OCI-LY7 (cell line): ENCODE data around the gene GPAT3. TPM values are rescaled to one million over a fixed set of nuclear protein-coding genes. Genes with fewer than 3 reads are reported as not detected.

Experiments used
- BruUV-seq: library from RNA; stranded (reverse); fragments of 400-500 nt; replicated peaks from 2 replicates; lab custom pipeline; 2021; lab: Mats Ljungman, UMichigan
- CTCF ChIA-PET: fragments of 300-600 bp; sonication (Branson Sonifier 250); formaldehyde crosslinking; loops from one replicate; lab custom pipeline; 2022; ENCODE audit warnings: antibody characterized with exemption; ENCODE audit not compliant: unreplicated experiment; lab: Charles Lee
- POLR2A ChIA-PET: fragments of 300-600 bp; sonication (Branson Sonifier 250); formaldehyde crosslinking; loops from one replicate; lab custom pipeline; 2022; ENCODE audit warnings: antibody characterized with exemption; lab: Charles Lee
- DNase-seq: peaks from one replicate; pipeline ENCODE4 v3.0.0-alpha.2; 2015; ENCODE audit warnings: low spot score
- H2AFZ ChIP-seq: fragments of 200-600 bp; sonication (generic), shearing (Covaris generic); 2 replicates; pipeline ENCODE4 v1.6.1; 2014; ENCODE audit warnings: mild to moderate bottlenecking, antibody characterized with exemption, low read length, moderate library complexity
- H3K27ac ChIP-seq: fragments of 200-600 bp; sonication (generic); 2 replicates; pipeline ENCODE4 v1.5.1; 2014; ENCODE audit warnings: mixed run types, low read depth, mild to moderate bottlenecking, moderate library complexity, low read length, inconsistent platforms; ENCODE audit not compliant: poor library complexity, severe bottlenecking
- H3K36me3 ChIP-seq: fragments of 200-600 bp; sonication (generic); 2 replicates; pipeline ENCODE4 v1.6.1; 2014; ENCODE audit warnings: mild to moderate bottlenecking, antibody characterized with exemption, low read length, moderate library complexity, mixed read lengths; ENCODE audit not compliant: insufficient read depth
- H3K4me1 ChIP-seq: fragments of 200-600 bp; sonication (generic); 2 replicates; pipeline ENCODE4 v1.5.1; 2014; ENCODE audit warnings: mild to moderate bottlenecking, low read length; ENCODE audit not compliant: insufficient read depth, poor library complexity, severe bottlenecking
- H3K4me2 ChIP-seq: fragments of 200-600 bp; sonication (generic); 2 replicates; pipeline ENCODE4 v1.6.1; 2014; ENCODE audit warnings: mild to moderate bottlenecking, low read length
- H3K4me3 ChIP-seq: fragments of 200-600 bp; sonication (generic); 2 replicates; pipeline ENCODE4 v1.5.1; 2014; ENCODE audit warnings: mild to moderate bottlenecking, low read depth, low read length; ENCODE audit not compliant: poor library complexity, severe bottlenecking
- H3K79me2 ChIP-seq: fragments of 200-600 bp; sonication (generic); 2 replicates; pipeline ENCODE4 v1.6.1; 2016; ENCODE audit warnings: low read depth, mild to moderate bottlenecking, low read length, moderate library complexity, mixed read lengths; ENCODE audit not compliant: insufficient read depth
- H3K9me2 ChIP-seq: fragments of 200-600 bp; sonication (generic); 2 replicates; pipeline ENCODE4 v1.6.1; 2016; ENCODE audit warnings: mild to moderate bottlenecking, low read length, mixed read lengths; ENCODE audit not compliant: insufficient read depth
- H3K9me3 ChIP-seq: fragments of 200-600 bp; sonication (generic); 2 replicates; pipeline ENCODE4 v1.6.1; 2014; ENCODE audit warnings: mild to moderate bottlenecking, mixed run types, low read length, mixed read lengths
- H4K20me1 ChIP-seq: fragments of 200-600 bp; sonication (generic); 2 replicates; pipeline ENCODE4 v1.6.1; 2014; ENCODE audit warnings: mild to moderate bottlenecking, antibody characterized with exemption, low read length, moderate library complexity, mixed read lengths; ENCODE audit not compliant: insufficient read depth
- EZH2phosphoT487 ChIP-seq: fragments of 200-600 bp; sonication (generic); IDR thresholded peaks from 2 replicates; pipeline ENCODE4 v1.6.1; 2018; ENCODE audit warnings: low read depth, borderline replicate concordance, mild to moderate bottlenecking, mixed run types, antibody characterized with exemption, low read length, moderate library complexity, mixed read lengths
- intact Hi-C: fragments of 100-400 bp; cut with micrococcal nuclease; formaldehyde crosslinking; loops from one replicate; pipeline ENCODE4 v1.10.0; 2022; ENCODE audit not compliant: unreplicated experiment
- total RNA-seq, 2 experiments: library from RNA; depleted of rRNA in 1 of 2; stranded (reverse); fragments of >200 nt in 1 of 2; shearing (Covaris generic) in 1 of 2; gene quantifications; 2 replicates each; pipeline ENCODE4 v1.2.3, GENCODE V29; 2014 to 2022
- TF ChIP-seq, protein P1 (sequence below): fragments of 200-600 bp; sonication (generic); conservative IDR thresholded peaks from 2 replicates; pipeline ENCODE4 v1.5.1; 2014; ENCODE audit warnings: mild to moderate bottlenecking, antibody characterized with exemption, low read length, moderate library complexity, mixed read lengths

GPAT3 gene
- total RNA-seq, 2 experiments from 2014 or later, result 0.41 TPM; not detected in 1

DNA sequence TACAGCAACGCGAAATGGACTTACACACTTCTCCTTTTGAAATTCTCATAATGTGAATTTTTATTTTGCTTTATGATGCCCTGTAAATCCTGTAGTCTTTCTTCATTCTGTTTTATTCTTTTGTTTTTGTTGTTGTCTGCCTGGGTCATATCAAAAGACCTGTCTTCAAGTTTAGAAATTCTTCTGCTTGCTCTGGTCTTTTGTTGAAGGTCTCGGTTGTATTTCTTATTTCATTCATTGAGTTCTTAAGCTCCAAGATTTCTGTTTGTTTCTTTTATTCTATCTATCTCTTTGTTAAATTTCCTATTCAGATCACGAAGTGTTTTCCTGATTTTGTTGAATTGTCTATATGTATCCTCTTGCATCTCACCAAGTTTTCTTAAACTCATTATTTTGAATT is 78.1 kb downstream of the GPAT3 start:
- Histone ChIP-seq H3K27ac (no peak overlapping the region), H4K20me1 (no peaks in the 10 kb centered on the region), H3K4me2 (no peak overlapping the region), H2AFZ (no peak overlapping the region), H3K9me2 (no peaks in the 10 kb centered on the region), H3K9me3 (0 out of 2 replicates have a peak, but pooled peaks cover 12% of the 10 kb centered on the region), H3K79me2 (no peaks in the 10 kb centered on the region), H3K4me1 (no peaks in the 10 kb centered on the region), H3K36me3 (no peaks in the 10 kb centered on the region), H3K4me3 (no peak overlapping the region)
- CTCF ChIA-PET, result no interaction called here
- POLR2A ChIA-PET, result no interaction called here
- no peak for DNase-seq
- intact Hi-C loops, result no loop called here
- TF ChIP-seq, protein P1, sequence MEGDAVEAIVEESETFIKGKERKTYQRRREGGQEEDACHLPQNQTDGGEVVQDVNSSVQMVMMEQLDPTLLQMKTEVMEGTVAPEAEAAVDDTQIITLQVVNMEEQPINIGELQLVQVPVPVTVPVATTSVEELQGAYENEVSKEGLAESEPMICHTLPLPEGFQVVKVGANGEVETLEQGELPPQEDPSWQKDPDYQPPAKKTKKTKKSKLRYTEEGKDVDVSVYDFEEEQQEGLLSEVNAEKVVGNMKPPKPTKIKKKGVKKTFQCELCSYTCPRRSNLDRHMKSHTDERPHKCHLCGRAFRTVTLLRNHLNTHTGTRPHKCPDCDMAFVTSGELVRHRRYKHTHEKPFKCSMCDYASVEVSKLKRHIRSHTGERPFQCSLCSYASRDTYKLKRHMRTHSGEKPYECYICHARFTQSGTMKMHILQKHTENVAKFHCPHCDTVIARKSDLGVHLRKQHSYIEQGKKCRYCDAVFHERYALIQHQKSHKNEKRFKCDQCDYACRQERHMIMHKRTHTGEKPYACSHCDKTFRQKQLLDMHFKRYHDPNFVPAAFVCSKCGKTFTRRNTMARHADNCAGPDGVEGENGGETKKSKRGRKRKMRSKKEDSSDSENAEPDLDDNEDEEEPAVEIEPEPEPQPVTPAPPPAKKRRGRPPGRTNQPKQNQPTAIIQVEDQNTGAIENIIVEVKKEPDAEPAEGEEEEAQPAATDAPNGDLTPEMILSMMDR, result no peak
- no TSS peak for BruUV-seq

DNA sequence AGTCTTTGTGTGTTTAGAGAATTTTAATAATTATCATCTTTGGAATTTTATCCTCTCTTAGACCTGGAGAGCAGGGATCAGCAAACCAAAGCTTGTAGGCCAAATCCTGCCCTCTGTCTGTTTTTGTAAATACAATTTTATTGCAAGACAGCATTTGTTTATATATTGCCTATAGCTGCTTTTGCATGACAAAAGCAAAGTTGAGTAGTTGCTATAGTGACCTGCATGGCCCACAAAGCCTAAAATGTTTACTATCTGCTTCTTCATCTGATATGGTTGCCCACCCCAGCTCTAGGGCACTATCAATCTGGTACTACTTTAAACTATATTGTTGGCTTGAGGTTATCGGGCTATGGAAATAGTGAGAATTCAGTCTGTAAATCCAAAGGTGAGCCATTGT is 80.3 kb downstream of the GPAT3 start:
- no TSS peak for BruUV-seq
- DNase-seq, result no peak
- CTCF ChIA-PET, result no interaction called here
- H3K79me2 ChIP-seq, result no peaks in the 10 kb centered on the region
- H3K4me3 ChIP-seq, result no peak overlapping the region
- no peak overlapping the region for H3K27ac ChIP-seq
- no peaks in the 10 kb centered on the region for H3K9me2 ChIP-seq
- no peaks in the 10 kb centered on the region for H4K20me1 ChIP-seq
- no peaks in the 10 kb centered on the region for H3K36me3 ChIP-seq
- no peak for TF ChIP-seq EZH2phosphoT487
- TF ChIP-seq, protein P1, result no peak
- no peaks in the 10 kb centered on the region for H3K4me1 ChIP-seq
- POLR2A ChIA-PET, result interaction anchor here (0.6 to 0.9 kb wide), 2 partner anchors 13 to 34 kb away, joined by 3 read pairs; no protein-coding TSS in a partner anchor
- H2AFZ ChIP-seq, result no peak overlapping the region
- H3K9me3 ChIP-seq, result peaks cover 12% of the 10 kb centered on the region; the same call in 1 of the 2 replicates
- H3K4me2 ChIP-seq, result no peak overlapping the region
- intact Hi-C loops, result no loop called here

DNA sequence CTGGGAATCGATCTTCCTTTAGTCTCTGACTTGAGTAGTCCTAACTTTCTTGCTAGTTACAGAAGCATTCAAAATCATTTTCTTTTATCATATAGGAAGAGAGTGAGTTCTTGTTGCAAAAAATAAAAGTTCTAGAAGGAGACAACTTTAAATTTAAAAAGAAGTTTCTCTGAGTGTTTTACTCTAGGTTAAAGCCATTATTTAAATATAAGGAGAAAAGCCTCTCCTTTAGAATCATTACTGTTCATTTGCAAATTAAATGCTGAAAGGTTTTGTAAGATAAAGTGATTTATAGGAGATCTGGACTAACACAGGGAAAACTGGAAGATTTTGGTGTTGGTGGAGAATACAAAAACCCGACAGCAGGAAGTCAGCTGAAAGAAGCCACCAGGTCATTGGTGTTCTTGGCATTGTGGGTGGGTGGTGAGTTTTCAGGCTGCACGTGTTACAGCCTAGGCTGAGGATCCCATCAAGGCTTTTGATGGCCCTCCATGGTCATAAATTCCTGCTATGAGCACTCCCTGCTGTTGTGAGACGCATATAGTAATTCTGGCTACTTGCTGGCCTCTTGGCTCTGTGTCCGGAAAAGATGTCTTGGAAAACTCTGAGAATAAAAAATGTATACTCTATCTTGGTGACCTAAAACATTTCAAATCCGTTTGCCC is 81.6 kb downstream of the GPAT3 start:
- BruUV-seq, result no TSS peak
- no peak overlapping the region for H3K4me3 ChIP-seq
- no peak overlapping the region for H3K27ac ChIP-seq
- H3K4me1 ChIP-seq, result no peaks in the 10 kb centered on the region
- ChIA-PET POLR2A (no interaction called here), CTCF (no interaction called here)
- no peak overlapping the region for H2AFZ ChIP-seq
- no peaks in the 10 kb centered on the region for H3K36me3 ChIP-seq
- no peak for TF ChIP-seq EZH2phosphoT487
- TF ChIP-seq, protein P1, result no peak
- H3K79me2 ChIP-seq, result no peaks in the 10 kb centered on the region
- H4K20me1 ChIP-seq, result no peaks in the 10 kb centered on the region
- H3K9me3 ChIP-seq, result peaks cover 19% of the 10 kb centered on the region
- H3K9me2 ChIP-seq, result no peaks in the 10 kb centered on the region
- no peak for DNase-seq
- H3K4me2 ChIP-seq, result no peak overlapping the region
- intact Hi-C loops, result no loop called here
